OCI-LY7 (cell line): ENCODE measurements around the gene FLAD1.

ENCODE experiments used
- EZH2phosphoT487 ChIP-seq: fragments of 200-600 bp; sonication (generic); IDR thresholded peaks from 2 replicates; pipeline ENCODE4 v1.6.1; 2018; ENCODE audit warnings: low read depth, borderline replicate concordance, mild to moderate bottlenecking, mixed run types, antibody characterized with exemption, low read length, moderate library complexity, mixed read lengths
- TF ChIP-seq, protein P1 (sequence below): fragments of 200-600 bp; sonication (generic); conservative IDR thresholded peaks from 2 replicates; pipeline ENCODE4 v1.5.1; 2014; ENCODE audit warnings: mild to moderate bottlenecking, antibody characterized with exemption, low read length, moderate library complexity, mixed read lengths

DNA sequence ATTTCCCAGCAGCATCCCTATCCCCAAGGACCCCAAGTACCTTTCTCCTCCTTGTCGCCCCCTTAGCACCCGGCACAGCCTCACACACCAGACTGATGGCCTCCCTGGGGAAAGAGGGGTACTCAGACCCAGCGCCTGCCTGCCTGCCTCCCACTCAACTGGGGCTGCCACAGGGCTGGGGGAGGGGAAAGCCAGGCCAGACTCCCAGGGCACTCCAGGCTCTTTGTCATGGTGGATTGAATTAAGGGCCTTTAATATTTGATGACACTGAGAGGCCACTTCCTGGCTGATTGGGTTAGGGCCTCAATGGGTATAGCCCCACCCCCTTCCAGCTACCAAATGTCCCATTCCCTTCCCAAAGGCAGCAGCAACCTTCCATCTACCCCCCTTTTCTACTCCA lies 14.4 kb upstream of the FLAD1 start:
- TF ChIP-seq, protein P1, sequence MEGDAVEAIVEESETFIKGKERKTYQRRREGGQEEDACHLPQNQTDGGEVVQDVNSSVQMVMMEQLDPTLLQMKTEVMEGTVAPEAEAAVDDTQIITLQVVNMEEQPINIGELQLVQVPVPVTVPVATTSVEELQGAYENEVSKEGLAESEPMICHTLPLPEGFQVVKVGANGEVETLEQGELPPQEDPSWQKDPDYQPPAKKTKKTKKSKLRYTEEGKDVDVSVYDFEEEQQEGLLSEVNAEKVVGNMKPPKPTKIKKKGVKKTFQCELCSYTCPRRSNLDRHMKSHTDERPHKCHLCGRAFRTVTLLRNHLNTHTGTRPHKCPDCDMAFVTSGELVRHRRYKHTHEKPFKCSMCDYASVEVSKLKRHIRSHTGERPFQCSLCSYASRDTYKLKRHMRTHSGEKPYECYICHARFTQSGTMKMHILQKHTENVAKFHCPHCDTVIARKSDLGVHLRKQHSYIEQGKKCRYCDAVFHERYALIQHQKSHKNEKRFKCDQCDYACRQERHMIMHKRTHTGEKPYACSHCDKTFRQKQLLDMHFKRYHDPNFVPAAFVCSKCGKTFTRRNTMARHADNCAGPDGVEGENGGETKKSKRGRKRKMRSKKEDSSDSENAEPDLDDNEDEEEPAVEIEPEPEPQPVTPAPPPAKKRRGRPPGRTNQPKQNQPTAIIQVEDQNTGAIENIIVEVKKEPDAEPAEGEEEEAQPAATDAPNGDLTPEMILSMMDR: no peak
- no peak for TF ChIP-seq EZH2phosphoT487
